ENCODE data around the gene AGBL4.

The AGBL4 gene

DNA sequence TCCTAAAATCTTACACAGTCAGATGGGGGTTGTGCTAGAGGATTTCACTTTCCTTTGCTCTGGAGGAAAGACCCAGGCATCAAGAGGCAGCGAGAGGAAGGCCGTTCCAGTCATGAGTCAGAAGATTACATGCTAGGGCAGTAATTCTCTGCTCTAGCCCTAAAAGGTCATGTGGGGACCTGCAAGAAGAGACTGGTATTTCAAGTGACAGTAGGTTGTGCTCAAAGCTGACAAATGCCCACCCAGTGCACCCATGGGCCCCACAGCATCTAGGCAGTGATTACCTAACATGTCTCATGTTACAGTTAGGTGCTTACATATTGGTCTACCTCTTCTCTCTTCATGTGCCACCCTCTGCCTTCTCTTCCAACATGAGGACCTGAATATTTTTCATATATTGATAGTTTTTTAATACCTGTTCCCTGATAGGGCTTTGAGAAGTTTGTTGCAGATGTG, 1147.4 kb downstream of the AGBL4 start:
- no peak for DNase-seq

GRCh38 chr1:48875552-48876329, 1148.0 kb downstream of the AGBL4 start:
- DNase-seq: no peak

DNA sequence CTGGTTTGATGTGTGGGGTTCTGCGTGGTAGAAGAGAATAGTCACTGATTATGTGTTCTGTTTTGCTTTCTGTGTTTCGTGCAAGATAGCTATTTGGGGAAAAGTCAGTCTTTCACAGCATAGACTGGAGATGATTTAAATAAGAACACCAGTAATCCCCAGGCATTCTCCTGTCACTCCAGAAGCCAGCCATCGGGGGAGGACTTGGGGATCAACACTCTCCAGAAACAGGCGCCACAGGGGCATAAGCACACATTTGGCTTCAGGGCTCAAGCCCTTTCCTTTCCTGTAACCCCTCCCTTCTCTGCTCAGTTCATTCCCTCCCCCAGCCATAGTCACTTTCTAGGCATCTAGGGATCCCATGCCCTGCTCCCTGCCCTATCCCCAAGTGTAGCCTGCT, 1149.8 kb downstream of the AGBL4 start:
- no peak for DNase-seq

- no peak for DNase-seq
These were observed 1153.2 kb downstream of the AGBL4 start for GRCh38 chr1:48870596-48870995.

DNA sequence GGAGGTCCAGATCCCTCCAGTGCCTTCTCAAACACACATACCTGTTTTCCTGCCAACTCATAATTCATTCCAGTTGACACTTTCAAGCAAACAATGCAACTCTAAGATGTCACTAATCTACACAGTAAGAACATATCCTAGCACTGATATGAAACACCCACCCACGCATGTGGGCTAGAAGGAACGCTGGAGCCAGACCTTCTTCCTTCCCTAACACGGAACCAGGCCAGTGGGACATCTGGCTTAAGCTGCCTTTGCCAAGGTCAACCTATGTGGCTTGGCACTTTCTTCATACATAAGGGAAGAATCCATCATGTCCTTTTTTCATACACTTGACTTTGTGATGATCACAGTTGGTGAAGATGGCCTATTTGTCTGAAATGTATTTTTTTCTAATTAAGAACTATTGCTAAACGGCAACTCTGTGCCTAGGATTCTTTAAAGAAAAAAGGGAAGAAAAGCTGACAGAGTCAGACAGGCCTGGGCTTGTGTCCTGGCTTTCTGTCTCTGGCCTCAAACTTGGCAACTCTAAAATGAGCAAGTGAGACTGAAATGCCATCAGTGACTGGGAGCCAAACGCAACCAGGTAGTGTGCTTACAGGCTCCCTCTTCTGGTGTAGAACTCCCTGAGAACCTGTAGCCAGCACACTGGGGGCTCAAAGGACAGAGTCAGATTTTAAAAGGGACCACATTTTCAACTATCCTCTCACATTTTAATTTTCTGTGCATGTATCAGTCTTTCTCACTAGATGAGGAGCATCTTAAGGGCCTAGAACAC, 1154.4 kb downstream of the AGBL4 start:
- no peak for DNase-seq

DNA sequence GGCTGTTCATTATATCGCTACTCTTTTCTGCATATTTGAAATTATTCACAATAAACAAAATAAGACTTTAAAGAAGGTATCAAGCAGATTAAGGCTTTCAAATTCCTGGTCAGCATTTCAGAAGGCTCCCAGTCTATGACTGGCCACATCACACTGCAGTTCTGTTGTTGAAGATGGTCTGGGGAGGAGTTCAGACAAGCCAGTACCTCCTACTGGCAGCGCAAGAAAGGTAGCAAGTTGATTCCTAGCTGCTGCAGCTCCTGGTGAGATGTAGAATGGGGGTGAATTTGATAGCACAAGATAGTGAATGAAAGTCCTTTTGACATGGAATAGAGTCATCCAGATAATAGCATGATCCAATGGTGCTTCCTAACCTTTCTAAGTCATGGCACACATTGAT, 1158.8 kb downstream of the AGBL4 start:
- no peak for DNase-seq

DNA sequence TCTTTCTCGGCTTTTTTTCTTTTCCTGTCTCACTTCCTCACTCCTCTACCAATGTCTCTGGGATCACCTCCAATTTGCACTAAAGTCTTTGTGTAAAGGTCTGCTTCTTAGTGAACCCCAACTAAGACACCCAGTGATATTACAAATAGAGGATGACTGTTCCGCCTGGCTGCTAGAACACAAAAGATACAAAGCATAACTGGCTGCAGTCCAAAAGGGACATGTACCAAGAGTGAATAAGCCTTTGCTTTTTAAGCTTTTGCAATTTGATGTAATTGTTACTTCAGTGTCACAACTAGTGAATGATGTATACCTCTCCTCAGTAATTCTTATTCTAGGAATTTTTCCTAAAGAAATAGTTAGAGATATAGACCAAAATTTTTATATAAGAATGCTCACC, 1164.3 kb downstream of the AGBL4 start:
- no peak for DNase-seq

- no peak for DNase-seq
These were observed 1165.4 kb downstream of the AGBL4 start for GRCh38 chr1:48858200-48858920.

GRCh38 chr1:48853006-48853405, 1170.7 kb downstream of the AGBL4 start:
- no peak for DNase-seq

- no peak for DNase-seq
These were observed 1172.1 kb downstream of the AGBL4 start for GRCh38 chr1:48851638-48852037.

DNA sequence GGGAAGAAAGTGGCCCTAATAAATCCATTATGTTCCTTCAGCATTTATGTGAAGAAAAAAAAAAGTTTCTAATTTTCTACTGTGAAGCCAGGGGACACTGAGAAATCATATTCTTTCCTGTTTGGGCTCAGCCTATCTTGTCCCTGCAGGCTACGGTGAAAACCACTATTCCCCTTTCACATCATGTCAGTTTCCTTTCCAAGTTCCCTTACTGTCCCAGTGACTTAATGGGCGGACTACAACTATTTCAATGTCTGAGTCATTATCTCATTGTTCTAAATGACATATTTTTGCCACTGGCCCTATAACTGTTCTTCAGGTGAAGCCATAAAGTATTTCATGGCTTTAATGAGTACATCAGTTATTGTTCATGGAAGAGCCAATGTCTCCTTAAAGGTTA, 1175.7 kb downstream of the AGBL4 start:
- DNase-seq: no peak

- no peak for DNase-seq
These were observed 1177.3 kb downstream of the AGBL4 start for GRCh38 chr1:48846441-48846840.

DNA sequence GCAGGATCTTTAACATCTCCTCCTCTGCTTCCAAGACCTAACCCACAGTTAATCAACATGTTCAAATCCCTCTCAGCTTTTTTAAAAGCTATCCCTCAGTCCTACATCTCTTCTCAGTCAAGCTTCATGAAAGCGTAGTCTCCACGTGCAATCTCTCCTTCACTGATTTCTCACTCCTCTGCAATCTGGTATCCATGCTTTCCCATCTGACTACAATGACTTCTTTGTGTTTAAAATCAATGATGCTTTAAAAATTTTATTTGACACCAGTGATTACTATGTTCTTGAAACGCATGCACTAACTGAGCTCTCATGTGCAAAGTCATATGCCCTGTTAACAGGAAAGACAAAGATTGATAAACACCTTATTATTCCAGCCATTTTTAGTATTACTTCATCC, 1179.6 kb downstream of the AGBL4 start:
- no peak for DNase-seq

DNA sequence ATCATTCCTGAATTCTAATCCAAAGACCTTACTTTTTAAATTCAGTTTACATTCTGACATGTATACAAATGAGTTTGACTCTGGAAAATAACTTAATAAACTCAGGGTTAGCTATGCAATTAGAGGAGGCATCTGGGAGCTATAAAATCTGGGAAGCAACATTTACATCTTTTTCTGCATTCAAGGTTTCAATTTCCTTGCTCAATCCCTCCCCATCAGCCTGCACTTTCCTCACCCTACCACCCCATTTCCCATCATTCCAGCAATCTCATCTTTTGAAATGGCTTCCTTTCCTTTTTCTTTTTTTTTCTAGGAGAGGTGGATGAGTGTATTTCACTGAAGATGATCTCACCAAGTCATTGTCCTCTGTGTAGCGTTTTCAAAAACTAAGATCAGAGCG, 1181.8 kb downstream of the AGBL4 start:
- DNase-seq: no peak

DNA sequence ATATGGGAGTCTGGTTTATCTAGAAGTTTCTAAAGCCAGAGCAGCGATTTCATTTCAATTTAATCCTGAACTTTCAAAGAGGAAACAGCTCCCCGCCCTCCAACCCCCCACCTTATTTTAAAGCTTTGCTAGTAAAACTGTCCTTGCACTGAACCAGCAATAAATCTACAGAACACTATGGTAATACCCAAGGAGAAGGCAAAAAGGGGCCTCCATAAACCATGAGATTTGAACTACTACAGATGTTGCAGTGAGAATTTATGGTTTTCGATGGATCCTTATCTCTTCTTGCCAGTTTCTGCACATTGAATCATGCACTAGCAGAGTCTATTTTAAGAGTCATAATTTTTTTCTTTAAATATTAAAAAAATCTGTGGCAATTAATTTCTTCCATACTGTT, 1182.3 kb downstream of the AGBL4 start:
- DNase-seq: no peak

DNA sequence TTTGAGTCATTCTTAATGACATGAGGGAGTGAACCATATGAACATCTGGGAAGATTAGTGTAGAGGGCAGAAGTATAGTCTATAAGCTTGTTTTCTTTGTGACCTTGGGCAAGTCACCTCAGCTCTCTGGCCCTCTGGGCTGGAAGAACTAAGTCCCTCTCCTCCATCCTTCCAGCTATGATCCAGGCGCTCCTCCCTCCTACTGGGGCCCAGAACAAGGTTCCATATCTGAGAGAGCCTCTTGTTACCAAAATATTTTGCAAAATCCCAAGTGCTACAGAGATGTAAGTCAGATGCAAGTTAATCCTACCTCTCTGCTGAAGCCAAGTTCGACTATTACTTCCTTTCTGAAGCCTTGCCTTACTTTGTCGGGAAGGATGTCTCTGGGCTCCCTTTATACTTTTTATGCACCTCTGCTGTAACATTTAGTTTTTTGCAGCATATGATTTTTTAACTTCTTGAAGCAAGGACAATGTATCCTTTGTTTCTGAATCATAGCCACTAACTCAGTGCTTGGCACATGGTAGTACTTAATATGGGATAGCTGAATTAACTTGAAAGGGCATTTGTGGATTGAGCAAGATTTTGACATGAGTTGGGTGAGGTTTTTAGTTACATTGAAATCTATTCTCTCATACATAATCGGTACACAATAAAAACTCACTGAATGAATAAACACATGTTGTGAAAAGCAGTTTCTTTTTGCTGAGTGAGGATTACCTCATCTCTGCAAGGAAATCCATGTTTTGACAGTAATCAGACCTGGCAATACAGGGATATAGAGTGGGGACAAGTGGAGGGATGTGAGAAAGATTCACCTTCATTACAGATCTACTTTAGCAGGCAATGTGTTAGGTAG, 1192.4 kb downstream of the AGBL4 start:
- DNase-seq: no peak

DNA sequence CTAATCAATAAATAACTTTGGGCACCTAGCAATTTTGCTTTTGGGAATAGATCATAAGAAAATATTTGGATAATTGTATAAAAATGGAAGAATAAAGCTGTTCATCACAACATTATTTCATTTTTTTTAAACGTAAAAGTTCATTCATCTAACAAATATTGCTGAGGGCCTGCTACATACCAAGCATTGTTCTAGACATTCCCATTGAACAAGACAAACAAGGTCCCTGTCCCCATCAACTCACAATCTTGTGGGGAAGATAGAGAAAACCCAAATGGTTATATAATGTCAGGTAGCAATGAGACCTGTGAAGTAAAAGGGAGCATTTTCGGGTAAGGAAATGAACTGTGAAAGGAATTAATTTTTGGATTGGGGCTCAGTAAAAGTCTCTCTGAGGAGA, 1193.0 kb downstream of the AGBL4 start:
- DNase-seq: no peak

DNA sequence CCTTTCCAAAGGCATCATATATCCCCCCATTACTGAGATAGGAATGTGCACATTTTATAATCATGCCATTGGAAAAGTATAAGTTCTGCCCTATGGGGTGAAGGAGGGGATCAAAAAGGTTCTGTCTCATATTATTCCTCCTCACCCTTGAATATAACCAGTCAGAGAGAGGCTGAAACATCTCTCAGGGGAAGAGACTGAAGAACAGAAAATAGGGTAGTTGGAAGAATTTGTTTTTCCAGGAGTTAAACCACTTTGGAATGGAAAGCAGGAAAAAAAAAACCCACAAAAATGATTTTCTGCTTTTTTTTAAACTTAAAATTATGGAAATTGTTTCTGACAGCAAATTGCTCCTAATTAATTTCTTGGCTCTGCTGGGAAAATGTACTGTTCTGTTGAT, 1194.3 kb downstream of the AGBL4 start:
- no peak for DNase-seq

GRCh38 chr1:48823168-48823567, 1200.6 kb downstream of the AGBL4 start:
- no peak for DNase-seq

GRCh38 chr1:48820491-48820890, 1203.3 kb downstream of the AGBL4 start:
- no peak for DNase-seq

GRCh38 chr1:48817505-48818114, 1206.1 kb downstream of the AGBL4 start:
- DNase-seq: peak; percentile 49 to 54

DNA sequence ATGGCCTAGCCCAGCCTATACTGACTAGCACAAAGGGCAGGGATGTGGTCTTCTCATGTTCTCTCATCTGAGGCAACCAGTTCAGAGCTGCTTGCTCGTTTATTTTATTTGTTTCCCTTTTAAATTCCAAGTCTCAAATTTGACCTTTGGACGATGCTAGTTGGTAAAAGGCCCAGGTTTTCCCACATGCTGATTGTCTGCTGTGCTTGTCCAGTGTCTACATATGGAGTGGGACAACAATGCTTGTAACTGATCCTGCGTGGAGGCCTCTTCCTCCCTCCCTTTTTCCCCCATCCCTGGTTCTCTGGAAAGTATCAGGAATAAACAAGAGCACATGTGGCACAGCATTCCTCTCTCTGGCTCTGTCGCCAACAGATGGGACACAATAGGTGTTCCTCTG, 1213.0 kb downstream of the AGBL4 start:
- DNase-seq: no peak
